Astrocyte of the spinal cord (primary cell): Measurements from ENCODE around the gene C3orf18.

Source experiments
- DNase-seq: peaks from one replicate; pipeline ENCODE4 v3.0.0; 2011; ENCODE audit warnings: low read depth, low spot score
- H3K4me3 ChIP-seq: 2 replicates; pipeline ENCODE4 v1.5.1; 2011; ENCODE audit warnings: low read depth, mild to moderate bottlenecking, low read length, moderate library complexity
- in situ Hi-C: cut with HindIII; loops from 2 replicates; pipeline ENCODE4 v1.10.0; 2017; ENCODE audit warnings: low sequenced_read_pairs
- TF ChIP-seq, protein P1 (sequence below): IDR thresholded peaks from 2 replicates; pipeline ENCODE4 v1.5.1; 2012; ENCODE audit warnings: low read depth, mild to moderate bottlenecking, low read length, inconsistent platforms

C3orf18 gene

DNA sequence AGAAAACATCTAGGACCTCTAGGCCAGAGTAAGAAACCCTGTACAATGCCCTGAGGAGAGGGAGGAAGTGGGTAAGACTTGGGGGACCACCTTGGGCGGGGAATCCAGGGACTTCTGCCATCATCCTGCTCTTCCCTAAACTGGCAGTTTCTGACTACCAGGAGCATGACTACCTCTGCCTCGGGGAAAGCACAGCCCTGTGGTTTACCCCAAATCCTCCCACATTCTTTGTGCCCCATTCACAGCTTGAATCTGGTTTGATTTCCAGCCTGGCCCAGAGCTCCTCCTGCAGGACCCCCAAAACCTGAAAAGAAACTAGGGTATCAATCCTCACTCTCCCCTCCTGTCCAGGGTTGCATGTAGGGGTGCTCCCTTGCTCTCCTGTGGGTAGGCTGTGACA lies 4.7 kb downstream of the C3orf18 start:
- TF ChIP-seq, protein P1, sequence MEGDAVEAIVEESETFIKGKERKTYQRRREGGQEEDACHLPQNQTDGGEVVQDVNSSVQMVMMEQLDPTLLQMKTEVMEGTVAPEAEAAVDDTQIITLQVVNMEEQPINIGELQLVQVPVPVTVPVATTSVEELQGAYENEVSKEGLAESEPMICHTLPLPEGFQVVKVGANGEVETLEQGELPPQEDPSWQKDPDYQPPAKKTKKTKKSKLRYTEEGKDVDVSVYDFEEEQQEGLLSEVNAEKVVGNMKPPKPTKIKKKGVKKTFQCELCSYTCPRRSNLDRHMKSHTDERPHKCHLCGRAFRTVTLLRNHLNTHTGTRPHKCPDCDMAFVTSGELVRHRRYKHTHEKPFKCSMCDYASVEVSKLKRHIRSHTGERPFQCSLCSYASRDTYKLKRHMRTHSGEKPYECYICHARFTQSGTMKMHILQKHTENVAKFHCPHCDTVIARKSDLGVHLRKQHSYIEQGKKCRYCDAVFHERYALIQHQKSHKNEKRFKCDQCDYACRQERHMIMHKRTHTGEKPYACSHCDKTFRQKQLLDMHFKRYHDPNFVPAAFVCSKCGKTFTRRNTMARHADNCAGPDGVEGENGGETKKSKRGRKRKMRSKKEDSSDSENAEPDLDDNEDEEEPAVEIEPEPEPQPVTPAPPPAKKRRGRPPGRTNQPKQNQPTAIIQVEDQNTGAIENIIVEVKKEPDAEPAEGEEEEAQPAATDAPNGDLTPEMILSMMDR: no peak
- in situ Hi-C loops: no loop called here
- DNase-seq: peak; percentile 21
- H3K4me3 ChIP-seq: no peak overlapping the region

DNA sequence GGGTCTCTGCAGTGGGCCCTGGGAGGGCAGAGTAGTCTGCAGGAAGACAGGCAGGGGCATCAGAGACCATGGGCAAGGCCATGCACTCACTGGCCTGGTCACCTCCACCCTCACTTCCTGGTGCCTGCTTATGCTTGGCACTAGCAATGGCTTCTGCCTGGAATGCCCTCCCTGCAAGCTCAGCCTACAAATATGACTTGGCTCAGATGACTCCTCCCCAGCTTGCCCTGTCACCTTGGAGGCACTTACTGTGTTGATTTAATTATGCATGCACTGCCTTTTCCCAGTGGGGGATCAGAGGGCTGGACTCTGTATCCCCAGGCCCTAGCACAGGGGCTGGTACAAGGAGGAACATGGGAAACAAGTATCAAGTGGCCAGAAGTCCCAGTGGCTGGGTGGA lies 7.8 kb downstream of the C3orf18 start:
- no peak for DNase-seq
- H3K4me3 ChIP-seq: no peak overlapping the region
- in situ Hi-C loops: no loop called here
- TF ChIP-seq, protein P1: no peak

DNA sequence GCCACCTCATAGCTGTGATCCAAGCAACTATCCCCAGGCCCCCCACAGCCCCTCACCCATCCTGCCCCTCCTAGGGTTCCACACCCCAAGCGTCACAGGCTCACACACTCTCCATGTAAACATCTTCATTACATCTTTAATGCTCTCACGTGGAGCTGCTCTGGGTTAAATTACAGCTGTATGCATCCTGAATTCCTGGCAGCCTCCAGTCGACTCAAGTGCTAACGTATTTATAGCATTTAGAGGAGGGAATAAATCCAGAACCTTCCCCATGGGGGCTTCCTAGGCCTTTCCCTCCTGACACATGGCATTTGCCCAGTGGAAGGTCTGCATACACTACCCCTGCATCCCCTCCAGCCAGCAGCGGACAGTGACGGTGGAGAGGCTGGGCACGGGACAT lies 9.6 kb downstream of the C3orf18 start:
- no peak for DNase-seq
- no peak overlapping the region for H3K4me3 ChIP-seq
- in situ Hi-C loops: no loop called here
- TF ChIP-seq, protein P1: no peak

DNA sequence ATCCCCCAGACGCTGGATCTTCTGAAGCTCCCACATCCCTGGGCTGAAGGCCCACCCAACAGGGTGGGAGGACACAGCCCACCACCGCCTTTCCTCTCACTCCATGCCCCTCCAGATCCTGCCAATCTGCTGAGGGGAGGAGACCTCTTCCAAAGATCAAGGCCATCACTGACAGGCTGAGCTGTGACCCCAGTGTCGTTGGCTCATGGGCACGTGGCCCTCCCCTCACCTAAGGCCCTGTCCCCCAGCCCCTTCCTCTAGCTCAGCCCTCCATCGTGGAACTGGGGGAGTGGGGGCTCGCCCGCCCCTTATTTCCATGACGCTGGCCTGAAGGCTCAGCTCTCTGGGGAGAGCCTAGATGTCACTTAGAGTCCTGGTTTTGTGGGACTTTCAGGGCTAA lies 10.4 kb downstream of the C3orf18 start:
- in situ Hi-C loops: no loop called here
- H3K4me3 ChIP-seq: no peak overlapping the region
- TF ChIP-seq, protein P1: no peak
- no peak for DNase-seq

DNA sequence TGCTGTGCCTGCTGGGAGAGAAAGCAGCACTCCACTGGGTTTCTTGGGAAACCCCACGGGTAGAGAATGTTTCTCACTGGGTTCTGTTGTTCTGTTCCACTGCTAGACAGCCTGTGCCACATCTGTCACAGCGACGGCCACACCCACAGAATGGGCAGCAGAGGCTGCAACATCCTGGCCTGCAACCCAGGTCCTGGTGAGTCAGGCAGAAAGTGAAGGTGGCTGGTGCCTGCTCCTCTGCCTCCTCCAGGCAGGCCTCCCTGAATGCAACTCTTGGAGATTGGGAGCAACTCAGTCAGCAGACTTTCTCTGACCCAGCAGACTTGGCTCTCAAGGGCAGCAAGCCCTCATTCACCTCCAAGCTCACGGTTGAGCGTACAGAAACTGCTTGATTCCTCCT lies 13.0 kb downstream of the C3orf18 start:
- in situ Hi-C loops: no loop called here
- TF ChIP-seq, protein P1: no peak
- DNase-seq: no peak
- H3K4me3 ChIP-seq: no peak overlapping the region

DNA sequence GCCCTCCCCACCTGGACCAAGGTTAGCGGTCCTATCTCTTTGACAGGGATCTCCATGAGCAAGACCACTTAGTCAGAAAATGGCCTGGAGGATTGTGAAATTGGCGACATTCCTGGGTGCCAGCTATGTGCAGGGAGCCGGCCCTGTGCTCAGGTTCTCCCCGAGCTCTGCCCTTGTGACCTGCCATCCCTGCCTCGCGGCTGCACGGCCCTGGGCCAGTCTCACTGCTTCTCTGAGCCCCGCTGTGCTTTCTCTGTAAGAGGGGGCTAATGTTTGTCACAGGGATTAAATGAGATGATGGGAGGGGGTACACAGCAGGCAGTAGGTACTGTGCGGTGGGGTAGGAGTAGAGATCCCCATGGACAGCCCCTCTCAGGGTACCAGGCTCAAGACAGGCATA lies 14.9 kb downstream of the C3orf18 start:
- H3K4me3 ChIP-seq: no peak overlapping the region
- TF ChIP-seq, protein P1: no peak
- in situ Hi-C loops: no loop called here
- DNase-seq: no peak
